Renal cortex interstitium (tissue), 15 donors: ENCODE measurements around the gene GTF2A1. TPM values are rescaled to one million over a fixed set of nuclear protein-coding genes. Genes with fewer than 3 reads are reported as not detected.

Experiments
- DNase-seq, 11 donors: peaks; one replicate each; pipeline ENCODE4 v3.0.0-alpha.2; 2013; ENCODE audit warnings: low read depth in 9 of 11, low spot score in 4 of 11; ENCODE audit errors: extremely low read depth in 1 of 11
- long read RNA-seq, 16 experiments: transcript quantifications; one replicate each; lab custom pipeline, GENCODE V29; 2026
- polyA plus RNA-seq, 3 donors: library from polyadenylated mRNA; unstranded; fragments of 120-200 nt; gene quantifications; one replicate each; pipeline ENCODE4 v1.2.1, GENCODE V29; 2013; ENCODE audit not compliant: insufficient read length in 3 of 3

The GTF2A1 gene
- 10 to 100 TPM; 34.4 to 40.2 (median 38.8) TPM for polyA plus RNA-seq
- long read RNA-seq, donor 1, full-length matches to known transcripts: 2 of 79 reads
- long read RNA-seq, donor 1, partial matches to known transcripts: 77 of 79 reads
- long read RNA-seq, donor 1, other reads (novel, unspliced or antisense): 0 of 79 reads
- long read RNA-seq, donor 2, full-length matches to known transcripts: 3 of 74 reads
- long read RNA-seq, donor 2, partial matches to known transcripts: 71 of 74 reads
- long read RNA-seq, donor 2, other reads (novel, unspliced or antisense): 0 of 74 reads
- long read RNA-seq, donor 3, full-length matches to known transcripts: 15 of 167 reads
- long read RNA-seq, donor 3, partial matches to known transcripts: 152 of 167 reads
- long read RNA-seq, donor 3, other reads (novel, unspliced or antisense): 0 of 167 reads
- long read RNA-seq, donor 4, full-length matches to known transcripts: 5 of 112 reads
- long read RNA-seq, donor 4, partial matches to known transcripts: 107 of 112 reads
- long read RNA-seq, donor 4, other reads (novel, unspliced or antisense): 0 of 112 reads
- long read RNA-seq, donor 5: 0 reads
- long read RNA-seq, donor 6, full-length matches to known transcripts: 12 of 188 reads
- long read RNA-seq, donor 6, partial matches to known transcripts: 176 of 188 reads
- long read RNA-seq, donor 6, other reads (novel, unspliced or antisense): 0 of 188 reads
- long read RNA-seq, donor 7, full-length matches to known transcripts: 6 of 130 reads
- long read RNA-seq, donor 7, partial matches to known transcripts: 124 of 130 reads
- long read RNA-seq, donor 7, other reads (novel, unspliced or antisense): 0 of 130 reads
- long read RNA-seq, donor 8: 0 reads
- long read RNA-seq, donor 9, full-length matches to known transcripts: 8 of 116 reads
- long read RNA-seq, donor 9, partial matches to known transcripts: 108 of 116 reads
- long read RNA-seq, donor 9, other reads (novel, unspliced or antisense): 0 of 116 reads
- long read RNA-seq, donor 10, full-length matches to known transcripts: 10 of 140 reads
- long read RNA-seq, donor 10, partial matches to known transcripts: 130 of 140 reads
- long read RNA-seq, donor 10, other reads (novel, unspliced or antisense): 0 of 140 reads
- long read RNA-seq, donor 11, full-length matches to known transcripts: 12 of 137 reads
- long read RNA-seq, donor 11, partial matches to known transcripts: 125 of 137 reads
- long read RNA-seq, donor 11, other reads (novel, unspliced or antisense): 0 of 137 reads
- long read RNA-seq, donor 12, full-length matches to known transcripts: 3 of 64 reads
- long read RNA-seq, donor 12, partial matches to known transcripts: 61 of 64 reads
- long read RNA-seq, donor 12, other reads (novel, unspliced or antisense): 0 of 64 reads
- long read RNA-seq, donor 13: 0 reads
- long read RNA-seq, donor 14, full-length matches to known transcripts: 4 of 94 reads
- long read RNA-seq, donor 14, partial matches to known transcripts: 90 of 94 reads
- long read RNA-seq, donor 14, other reads (novel, unspliced or antisense): 0 of 94 reads
- long read RNA-seq, donor 15, full-length matches to known transcripts: 3 of 70 reads
- long read RNA-seq, donor 15, partial matches to known transcripts: 67 of 70 reads
- long read RNA-seq, donor 15, other reads (novel, unspliced or antisense): 0 of 70 reads
- long read RNA-seq, donor 16, full-length matches to known transcripts: 21 of 336 reads
- long read RNA-seq, donor 16, partial matches to known transcripts: 315 of 336 reads
- long read RNA-seq, donor 16, other reads (novel, unspliced or antisense): 0 of 336 reads

GRCh38 chr14:81220830-81221578 is at the start of gene GTF2A1:
GTF2A1 (minus strand) TSS chr14:81220959; CDS start chr14:81220518, 441 bp downstream.
- peak; percentile 92 to 94 (median 93) for DNase-seq

GRCh38 chr14:81269979-81270375 is 49.2 kb upstream of the GTF2A1 start:
- DNase-seq: no peak

GRCh38 chr14:81269100-81269978 is 48.6 kb upstream of the GTF2A1 start:
- DNase-seq: peak; percentile 49 to 87 (median 73)

- peak in 2 of 11 donors; percentile 16 to 29 for DNase-seq
Observed at GRCh38 chr14:81268016-81268416, 47.3 kb upstream of the GTF2A1 start.

- DNase-seq: no peak
Observed at GRCh38 chr14:81265636-81266169, 44.9 kb upstream of the GTF2A1 start.

- no peak for DNase-seq
Observed at GRCh38 chr14:81264671-81265070, 43.9 kb upstream of the GTF2A1 start.

GRCh38 chr14:81263777-81264410 is 43.1 kb upstream of the GTF2A1 start:
- DNase-seq: no peak

- no peak for DNase-seq
Observed at GRCh38 chr14:81261176-81261575, 40.4 kb upstream of the GTF2A1 start.

GRCh38 chr14:81260732-81261131 is 40.0 kb upstream of the GTF2A1 start:
- DNase-seq: no peak

- no peak for DNase-seq
Observed at GRCh38 chr14:81256289-81256960, 35.7 kb upstream of the GTF2A1 start.

- no peak for DNase-seq
Observed at GRCh38 chr14:81252278-81252677, 31.5 kb upstream of the GTF2A1 start.

GRCh38 chr14:81247271-81247766 is 26.6 kb upstream of the GTF2A1 start:
- no peak for DNase-seq

- no peak for DNase-seq
Observed at GRCh38 chr14:81246461-81247270, 25.9 kb upstream of the GTF2A1 start.

GRCh38 chr14:81245771-81246170 is 25.0 kb upstream of the GTF2A1 start:
- no peak for DNase-seq
